ENCODE data around the gene MYEF2.

Gene MYEF2, protein sequence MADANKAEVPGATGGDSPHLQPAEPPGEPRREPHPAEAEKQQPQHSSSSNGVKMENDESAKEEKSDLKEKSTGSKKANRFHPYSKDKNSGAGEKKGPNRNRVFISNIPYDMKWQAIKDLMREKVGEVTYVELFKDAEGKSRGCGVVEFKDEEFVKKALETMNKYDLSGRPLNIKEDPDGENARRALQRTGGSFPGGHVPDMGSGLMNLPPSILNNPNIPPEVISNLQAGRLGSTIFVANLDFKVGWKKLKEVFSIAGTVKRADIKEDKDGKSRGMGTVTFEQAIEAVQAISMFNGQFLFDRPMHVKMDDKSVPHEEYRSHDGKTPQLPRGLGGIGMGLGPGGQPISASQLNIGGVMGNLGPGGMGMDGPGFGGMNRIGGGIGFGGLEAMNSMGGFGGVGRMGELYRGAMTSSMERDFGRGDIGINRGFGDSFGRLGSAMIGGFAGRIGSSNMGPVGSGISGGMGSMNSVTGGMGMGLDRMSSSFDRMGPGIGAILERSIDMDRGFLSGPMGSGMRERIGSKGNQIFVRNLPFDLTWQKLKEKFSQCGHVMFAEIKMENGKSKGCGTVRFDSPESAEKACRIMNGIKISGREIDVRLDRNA
- total RNA-seq: 0.08 to 0.99 (median 0.78) reads per million in 18 experiments

DNA sequence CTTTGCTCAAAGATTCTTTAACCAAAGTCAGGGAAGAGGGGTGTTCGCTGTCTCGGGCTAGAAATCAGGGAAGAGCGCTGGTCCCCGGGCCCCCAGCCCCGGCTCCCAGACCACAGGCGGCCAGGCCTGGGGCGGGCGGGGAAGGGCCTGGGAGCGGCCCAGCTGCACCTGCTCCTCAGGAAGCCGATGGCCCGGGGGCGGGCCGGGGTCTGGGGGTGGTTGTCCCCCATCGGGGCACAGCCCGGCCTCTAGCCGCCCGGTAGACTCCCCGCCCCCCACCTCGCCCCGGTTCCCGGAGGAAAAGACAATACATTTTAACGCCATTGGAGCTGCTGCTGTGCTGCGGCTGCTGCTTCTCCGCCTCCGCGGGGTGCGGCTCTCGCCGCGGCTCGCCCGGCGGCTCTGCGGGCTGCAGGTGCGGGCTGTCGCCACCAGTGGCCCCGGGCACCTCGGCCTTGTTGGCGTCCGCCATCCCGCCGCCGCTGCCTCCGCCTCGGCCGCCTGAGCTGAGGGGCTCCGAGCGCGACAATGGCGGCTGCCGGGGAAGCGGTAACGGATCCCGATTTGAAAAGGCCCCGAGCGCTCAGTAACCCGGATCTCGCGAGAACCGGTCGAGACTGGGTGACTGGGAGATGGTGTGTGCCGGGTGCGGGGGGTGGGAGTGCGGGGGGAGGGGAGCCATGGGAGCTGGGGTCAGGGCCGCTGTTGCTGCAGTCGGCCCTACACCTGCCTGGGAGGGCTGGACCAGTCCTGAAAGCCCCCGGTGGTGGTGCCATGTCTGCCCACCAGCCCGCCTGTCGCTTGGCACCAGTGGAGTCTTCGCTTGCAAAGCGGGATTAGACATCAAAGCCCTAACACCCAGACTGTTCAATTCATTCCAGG, at the start of gene MYEF2:
MYEF2 (minus strand) TSS at position 530 of the 882 bp plus-strand sequence; CDS start at position 472, 58 bp downstream.
- no peak for DNase-seq

GRCh38 chr15:48225771-48226170, 47.7 kb upstream of the MYEF2 start:
- DNase-seq: no peak

- no peak for DNase-seq
These were observed 44.5 kb upstream of the MYEF2 start for GRCh38 chr15:48222627-48223026.

GRCh38 chr15:48221885-48222284, 43.8 kb upstream of the MYEF2 start:
- DNase-seq: no peak

DNA sequence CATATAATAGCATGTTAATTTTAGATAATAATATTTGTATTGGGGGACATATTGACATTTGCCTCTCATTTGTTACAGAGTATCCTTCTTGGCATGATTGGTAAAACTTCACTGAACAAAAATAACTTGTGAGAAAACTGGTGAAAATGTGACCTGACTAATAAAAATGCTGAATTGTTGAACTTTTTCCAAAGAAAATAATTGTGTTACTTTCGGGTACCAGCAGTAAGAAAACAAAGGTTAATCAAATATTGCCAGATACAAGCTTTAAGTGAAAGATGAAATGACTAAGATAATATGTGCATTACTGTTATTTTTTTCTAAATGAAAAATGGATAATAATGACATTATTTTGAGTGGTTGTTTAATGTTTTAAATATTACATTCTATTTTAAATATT, 43.2 kb upstream of the MYEF2 start:
- no peak for DNase-seq

GRCh38 chr15:48205981-48206380, 27.9 kb upstream of the MYEF2 start, which contains the start of gene SLC12A1:
TSS of gene SLC12A1 (plus strand) at chr15:48206302. CDS start at chr15:48207720, 1,418 bp downstream.
- DNase-seq: no peak

GRCh38 chr15:48202068-48202467, 24.0 kb upstream of the MYEF2 start:
- no peak for DNase-seq

- DNase-seq: no peak
These were observed 13.6 kb upstream of the MYEF2 start, which contains the start of gene CTXN2 for GRCh38 chr15:48191574-48192225. TSS of gene CTXN2 (plus strand) at chr15:48191665. CDS start at chr15:48201301, 9,636 bp downstream.

DNA sequence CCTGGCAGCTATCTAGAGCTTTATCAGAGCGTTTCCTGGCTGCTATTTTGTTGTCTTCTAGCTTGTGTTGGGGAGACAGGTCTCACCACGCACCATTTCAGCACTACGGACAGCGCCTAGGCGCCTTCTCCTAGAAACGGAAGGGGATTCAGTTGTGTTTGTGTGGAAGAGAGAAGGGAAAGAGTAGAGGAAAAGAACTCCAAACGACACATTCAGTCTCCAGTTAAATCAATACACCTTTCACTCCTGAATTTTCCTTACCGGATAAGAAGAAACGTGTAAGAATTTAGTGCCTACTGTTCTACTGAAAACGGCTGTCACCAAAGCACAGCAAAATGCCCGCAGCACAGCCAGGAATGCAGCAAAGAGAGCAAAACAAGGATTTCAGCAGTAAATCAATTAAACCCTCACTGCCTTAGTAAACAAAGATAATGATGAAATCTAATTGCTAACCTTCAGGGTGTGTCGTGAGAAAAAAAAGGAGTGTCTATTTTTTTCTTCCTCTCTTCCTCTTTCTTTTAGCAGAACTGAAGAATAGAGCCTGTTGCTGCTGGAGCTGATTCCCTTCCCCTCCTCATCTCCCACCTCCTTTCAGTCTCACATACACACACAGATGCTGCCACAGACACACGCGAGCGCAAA, 13.0 kb upstream of the MYEF2 start:
- DNase-seq: peak; percentile 22 to 56

DNA sequence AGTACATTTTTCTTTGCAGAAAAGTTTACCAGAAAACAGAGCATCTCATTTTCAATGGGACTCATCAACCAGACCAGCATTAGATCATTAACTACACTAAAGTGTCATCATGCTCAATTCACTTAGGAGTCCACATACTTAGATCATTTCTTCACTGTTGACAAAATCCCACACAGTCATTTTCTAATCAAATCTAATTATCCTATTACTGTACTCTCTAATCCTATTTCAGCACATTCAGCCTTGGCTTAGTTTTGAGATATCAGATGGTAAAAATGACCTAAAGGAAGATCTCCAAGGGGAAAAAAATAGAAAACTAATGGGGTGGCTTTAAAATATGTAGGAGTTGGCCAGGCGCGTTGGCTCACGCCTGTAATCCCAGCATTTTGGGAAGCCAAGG, 8.2 kb upstream of the MYEF2 start:
- DNase-seq: no peak

DNA sequence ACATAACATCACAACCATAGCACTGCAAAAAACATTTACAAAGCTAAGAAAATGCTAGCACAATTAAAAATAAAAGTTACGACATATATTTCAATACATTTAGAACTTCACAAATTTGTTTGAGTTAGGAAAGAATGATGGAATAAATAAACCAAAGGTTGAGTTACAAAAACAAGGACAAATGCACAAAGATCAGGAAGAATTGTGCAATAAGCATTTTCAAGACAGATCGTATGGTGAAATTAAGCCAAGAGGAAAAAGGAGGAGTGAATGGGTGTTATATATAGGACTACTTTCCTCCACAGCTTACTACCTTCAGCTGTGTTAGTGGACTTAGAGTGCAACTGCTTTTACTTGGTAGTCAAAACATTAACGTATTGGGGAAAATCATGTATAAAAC, 7.4 kb upstream of the MYEF2 start:
- no peak for DNase-seq

- no peak for DNase-seq
These were observed 4.7 kb upstream of the MYEF2 start for GRCh38 chr15:48182749-48183148.

- DNase-seq: no peak
These were observed 495 bp upstream of the MYEF2 start for GRCh38 chr15:48178648-48178931.

GRCh38 chr15:48177383-48177765, 721 bp downstream of the MYEF2 start:
- no peak for DNase-seq

DNA sequence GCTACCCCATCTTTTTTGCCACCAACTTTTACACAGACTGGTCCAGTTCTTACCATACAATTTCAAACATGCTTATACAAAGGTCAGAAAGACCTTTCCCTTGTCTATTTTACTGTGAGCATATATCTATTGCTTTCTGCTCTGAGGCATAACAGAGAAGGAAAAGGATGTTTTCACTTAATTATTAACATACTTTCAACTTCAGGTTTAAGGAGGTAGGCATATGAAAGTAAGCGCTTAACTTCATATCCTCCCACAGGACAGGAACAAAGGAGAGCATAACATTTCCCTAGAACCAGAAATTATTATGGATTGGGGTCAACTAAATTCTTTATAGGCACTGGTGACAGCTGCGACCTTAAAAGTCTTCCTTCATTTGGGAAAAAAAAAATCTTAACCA, 1.1 kb downstream of the MYEF2 start:
- DNase-seq: no peak

DNA sequence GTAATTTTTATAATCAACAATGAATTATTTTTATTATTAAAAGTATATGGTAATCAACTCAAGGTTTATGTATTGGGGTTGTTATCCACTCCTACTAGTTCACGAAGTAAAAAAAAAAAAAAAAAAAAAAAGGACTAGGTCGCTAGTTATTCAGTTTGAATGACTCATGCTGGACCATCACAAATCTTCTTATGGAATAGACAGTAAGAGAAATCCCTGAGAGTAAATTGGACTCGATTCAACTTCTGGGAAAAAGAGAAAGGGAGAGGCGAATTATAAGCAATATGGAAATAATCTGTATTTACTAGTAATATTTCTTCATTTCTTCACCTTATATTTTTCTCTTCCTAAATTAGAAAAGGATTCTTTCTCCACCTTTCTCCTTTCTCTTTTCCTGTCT, 2.0 kb downstream of the MYEF2 start:
- DNase-seq: no peak

GRCh38 chr15:48175126-48175525, 3.0 kb downstream of the MYEF2 start:
- no peak for DNase-seq

- DNase-seq: no peak
These were observed 7.1 kb downstream of the MYEF2 start for GRCh38 chr15:48170981-48171380.

GRCh38 chr15:48168616-48169015, 9.5 kb downstream of the MYEF2 start:
- no peak for DNase-seq

GRCh38 chr15:48153526-48153925, 24.6 kb downstream of the MYEF2 start:
- DNase-seq: no peak

- no peak for DNase-seq
These were observed 28.2 kb downstream of the MYEF2 start for GRCh38 chr15:48149858-48150257.

GRCh38 chr15:48147358-48147757, 30.7 kb downstream of the MYEF2 start:
- DNase-seq: no peak

All from inflammatory macrophage (primary cell).